H1 (cell line): ENCODE results near the gene KCNQ1OT1. TPM values are rescaled to one million over a fixed set of nuclear protein-coding genes. Genes with fewer than 3 reads are reported as not detected.

Experiments used
- CTCF ChIA-PET: fragments of 300-600 bp; sonication (Branson Sonifier 250); formaldehyde crosslinking; loops from one replicate; lab custom pipeline; 2021; ENCODE audit not compliant: partially characterized antibody; lab: Charles Lee
- POLR2A ChIA-PET: fragments of 300-600 bp; sonication (Branson Sonifier 250); formaldehyde crosslinking; loops from one replicate; lab custom pipeline; 2021; ENCODE audit warnings: inconsistent platforms; ENCODE audit not compliant: partially characterized antibody; lab: Charles Lee
- DNase-seq, 2 experiments: peaks; one replicate each; pipeline versions ENCODE4 v3.0.0 to v3.0.0-alpha.2; 2010 to 2022; ENCODE audit warnings: low spot score in 2 of 2, low read depth in 1 of 2, mixed read lengths in 1 of 2
- FAIRE-seq: peaks from 2 replicates; lab custom pipeline; 2011; peaks lifted over from hg19 to GRCh38; lab: Jason Lieb, UNC
- H2AFZ ChIP-seq: 2 replicates; pipeline ENCODE4 v1.8.1; 2012; ENCODE audit warnings: low read length, inconsistent platforms
- H2AK5ac ChIP-seq: 2 replicates; pipeline ENCODE4 v1.6.1; 2013; ENCODE audit warnings: low read depth, low read length
- H2BK120ac ChIP-seq: replicated peaks from 2 replicates; pipeline ENCODE3; 2013; ENCODE audit warnings: low read depth, low read length, inconsistent platforms
- H2BK12ac ChIP-seq: 2 replicates; pipeline ENCODE4 v1.6.1; 2013; ENCODE audit warnings: low read depth, low read length
- H2BK15ac ChIP-seq: 2 replicates; pipeline ENCODE4 v1.6.1; 2013; ENCODE audit warnings: low read length
- H2BK20ac ChIP-seq: 2 replicates; pipeline ENCODE4 v1.6.1; 2013; ENCODE audit warnings: low read length
- H2BK5ac ChIP-seq: 2 replicates; pipeline ENCODE4 v1.6.1; 2013; ENCODE audit warnings: low read depth, low read length
- H3K14ac ChIP-seq: 2 replicates; pipeline ENCODE4 v1.6.1; 2013; ENCODE audit warnings: inconsistent platforms; ENCODE audit not compliant: insufficient read length
- H3K18ac ChIP-seq: 2 replicates; pipeline ENCODE4 v1.6.1; 2013; ENCODE audit warnings: low read length; ENCODE audit errors: extremely low read depth
- H3K23ac ChIP-seq: 2 replicates; pipeline ENCODE4 v1.6.1; 2013; ENCODE audit warnings: inconsistent platforms; ENCODE audit not compliant: insufficient read length
- H3K23me2 ChIP-seq: 2 replicates; pipeline ENCODE4 v1.6.1; 2013; ENCODE audit warnings: low read depth, low read length
- H3K27ac ChIP-seq: 2 replicates; pipeline ENCODE4 v1.6.1; 2011; ENCODE audit warnings: low read depth, low read length, inconsistent platforms
- H3K27me3 ChIP-seq, 4 experiments: replicated peaks in 1 of 4; 1 replicate in 1 of 4; 2 replicates in 3 of 4; pipeline versions ENCODE4 v1.6.1 to v1.8.1; 2011 to 2013; ENCODE audit warnings: low read length in 3 of 4, mild to moderate bottlenecking in 3 of 4, inconsistent platforms in 2 of 4, mixed read lengths in 2 of 4, moderate library complexity in 1 of 4; ENCODE audit not compliant: control insufficient read depth in 3 of 4, insufficient read depth in 3 of 4; ENCODE audit errors: extremely low read depth in 1 of 4
- H3K36me3 ChIP-seq, 4 experiments: 2 replicates each; pipeline versions ENCODE4 v1.6.1 to v1.8.1; 2011 to 2013; ENCODE audit warnings: mild to moderate bottlenecking in 4 of 4, low read length in 3 of 4, moderate library complexity in 2 of 4, control low read depth in 1 of 4, inconsistent platforms in 1 of 4; ENCODE audit not compliant: insufficient read depth in 4 of 4, control insufficient read depth in 2 of 4
- H3K4ac ChIP-seq: replicated peaks from 2 replicates; pipeline ENCODE3; 2013; ENCODE audit warnings: low read length, low read depth, mixed read lengths, inconsistent platforms; ENCODE audit not compliant: insufficient read length
- H3K4me1 ChIP-seq, 4 experiments: replicated peaks in 1 of 4; 1 replicate in 1 of 4; 2 replicates in 3 of 4; pipeline versions ENCODE4 v1.6.1 to v1.8.1; 2011 to 2013; ENCODE audit warnings: low read length in 3 of 4, inconsistent platforms in 2 of 4, mixed read lengths in 1 of 4; ENCODE audit not compliant: insufficient read depth in 4 of 4, control insufficient read depth in 3 of 4
- H3K4me2 ChIP-seq, 2 experiments: 2 replicates each; pipeline versions ENCODE4 v1.6.1 to v1.8.1; 2011 to 2013; ENCODE audit warnings: low read depth in 2 of 2, low read length in 2 of 2, control low read depth in 1 of 2, inconsistent platforms in 1 of 2, mild to moderate bottlenecking in 1 of 2; ENCODE audit not compliant: insufficient read depth in 1 of 2
- H3K4me3 ChIP-seq, 4 experiments: fragments of 200-600, 300-600 bp in 1 of 4; sonication (generic), shearing (Covaris generic), sonication (Bioruptor Twin) in 1 of 4; 2 replicates each; pipeline versions ENCODE4 v1.5.1 to v1.8.1; 2011 to 2016; ENCODE audit warnings: low read length in 4 of 4, low read depth in 3 of 4, control low read depth in 2 of 4, inconsistent platforms in 2 of 4, mild to moderate bottlenecking in 2 of 4, mixed read lengths in 1 of 4, moderate library complexity in 1 of 4; ENCODE audit not compliant: insufficient read depth in 2 of 4; ENCODE audit errors: extremely low read depth in 1 of 4
- H3K56ac ChIP-seq: replicated peaks from 2 replicates; pipeline ENCODE3; 2013; ENCODE audit warnings: low read depth, mild to moderate bottlenecking, mixed read lengths, low read length, inconsistent platforms; ENCODE audit not compliant: insufficient read length
- H3K79me1 ChIP-seq: 2 replicates; pipeline ENCODE4 v1.6.1; 2013; ENCODE audit warnings: low read depth, low read length, control low read depth
- H3K79me2 ChIP-seq, 2 experiments: 2 replicates each; pipeline versions ENCODE4 v1.6.1 to v1.8.1; 2012 to 2013; ENCODE audit warnings: low read length in 2 of 2, mild to moderate bottlenecking in 2 of 2, inconsistent platforms in 1 of 2; ENCODE audit not compliant: insufficient read depth in 2 of 2, control insufficient read depth in 1 of 2
- H3K9ac ChIP-seq, 4 experiments: replicated peaks in 1 of 4; 1 replicate in 1 of 4; 2 replicates in 3 of 4; pipeline versions ENCODE4 v1.6.1 to v1.8.1; 2011 to 2013; ENCODE audit warnings: low read depth in 3 of 4, low read length in 3 of 4, control low read depth in 2 of 4, mild to moderate bottlenecking in 2 of 4, moderate library complexity in 2 of 4, inconsistent platforms in 1 of 4; ENCODE audit errors: extremely low read depth in 1 of 4
- H3K9me3 ChIP-seq, 2 experiments: 2 replicates each; pipeline versions ENCODE4 v1.6.1 to v1.8.1; 2012 to 2013; ENCODE audit warnings: mild to moderate bottlenecking in 2 of 2, moderate library complexity in 2 of 2, control low read depth in 1 of 2, inconsistent platforms in 1 of 2, low read depth in 1 of 2, low read length in 1 of 2, mixed read lengths in 1 of 2; ENCODE audit not compliant: insufficient read depth in 2 of 2
- H4K20me1 ChIP-seq, 2 experiments: replicated peaks in 1 of 2; 2 replicates each; pipeline versions ENCODE3 to v1.8.1; 2011 to 2013; ENCODE audit warnings: inconsistent platforms in 2 of 2, low read length in 2 of 2, mild to moderate bottlenecking in 1 of 2; ENCODE audit not compliant: insufficient read depth in 2 of 2, control insufficient read depth in 1 of 2
- H4K5ac ChIP-seq: 2 replicates; pipeline ENCODE4 v1.6.1; 2013; ENCODE audit warnings: low read length, low read depth, mixed read lengths, inconsistent platforms; ENCODE audit not compliant: insufficient read length
- H4K8ac ChIP-seq: 2 replicates; pipeline ENCODE4 v1.8.0; 2013; ENCODE audit warnings: mild to moderate bottlenecking, moderate library complexity, low read length, inconsistent platforms; ENCODE audit not compliant: insufficient read depth; ENCODE audit errors: extremely low read depth
- H4K91ac ChIP-seq: replicated peaks from 2 replicates; pipeline ENCODE3; 2013; ENCODE audit warnings: low read length, mixed read lengths, inconsistent platforms; ENCODE audit not compliant: insufficient read length
- ATF3 ChIP-seq: IDR thresholded peaks from 2 replicates; pipeline ENCODE4 v1.6.1; 2011; ENCODE audit warnings: low read depth, mild to moderate bottlenecking, low read length; ENCODE audit not compliant: insufficient read depth
- GTF2F1 ChIP-seq: IDR thresholded peaks from 2 replicates; pipeline ENCODE4 v1.6.1; 2012; ENCODE audit warnings: low read depth, low read length, improper control_type of control experiment, borderline replicate concordance
- polyA plus RNA-seq, 7 experiments: library from polyadenylated mRNA; depleted of rRNA in 3 of 7; stranded (reverse) in 5 of 7; unstranded in 2 of 7; fragments of >200 nt in 5 of 7; fragments of 200-250 nt in 2 of 7; gene quantifications; 1 replicate in 5 of 7; 2 replicates in 1 of 7; 4 replicates in 1 of 7; pipeline versions ENCODE4 v1.2.1 to v1.2.3, GENCODE V29; 2011 to 2013; ENCODE audit warnings: missing spikeins in 2 of 7, mixed read lengths in 2 of 7
- total RNA-seq: library from RNA; stranded (reverse); fragmentation: NEBNext Ultra II Directional; extraction: Animal tissue kit (Norgen Biotek cat#: 25700); gene quantifications from 2 replicates; pipeline ENCODE4 v1.2.1, GENCODE V29; 2021

The KCNQ1OT1 gene
- total and polyA plus RNA-seq, 2 of the 8 experiments (the other 6 are each of a cell fraction or from before 2014, with no cell fraction given), result 0.21 to 1.2 TPM

GRCh38 chr11:2649400-2649799, 50.4 kb downstream of the KCNQ1OT1 start:
- FAIRE-seq (no peak), DNase-seq (no peak)
- Histone ChIP-seq H3K23me2 (no peaks in the 10 kb centered on the region), H3K56ac (no peak overlapping the region), H4K5ac (no peak overlapping the region), H2BK12ac (no peak overlapping the region), H3K9ac (no peak overlapping the region), H4K8ac (no peak overlapping the region), H2AFZ (no peak overlapping the region), H2BK5ac (no peak overlapping the region), H4K91ac (no peak overlapping the region), H2AK5ac (no peak overlapping the region), H3K27me3 (peaks cover 6 to 57% (median 44%) of the 10 kb centered on the region in 4 experiments), H3K79me2 (no peaks in the 10 kb centered on the region), H3K14ac (no peak overlapping the region), H3K9me3 (peaks cover 84 to 85% of the 10 kb centered on the region in 2 experiments), H3K4me1 (no peaks in the 10 kb centered on the region), H2BK20ac (no peak overlapping the region), H3K18ac (no peak overlapping the region), H3K79me1 (no peaks in the 10 kb centered on the region), H3K4me3 (no peak overlapping the region), H3K27ac (no peak overlapping the region), H3K4me2 (no peak overlapping the region), H2BK120ac (no peak overlapping the region), H3K23ac (no peak overlapping the region), H4K20me1 (no peaks in the 10 kb centered on the region), H2BK15ac (no peak overlapping the region), H3K4ac (no peak overlapping the region), H3K36me3 (peaks cover 0 to 10% (median 0%) of the 10 kb centered on the region in 4 experiments; a peak in 3 of 8 replicates)
- ChIA-PET POLR2A (no interaction called here), CTCF (no interaction called here)
- TF ChIP-seq ATF3 (no peak), GTF2F1 (peak; percentile 38; the same call in 1 of the 2 replicates)
- TF ChIP-seq, all 59 proteins: peak for 1
